Diencephalon (tissue), 1 donor: ENCODE measurements around the gene DEFB131B. TPM values are rescaled to one million over a fixed set of nuclear protein-coding genes. Genes with fewer than 3 reads are reported as not detected.

Experiments
- small RNA-seq: library from RNA; depleted of rRNA; stranded (forward); fragments of <200 nt; gene quantifications from one replicate; pipeline ENCODE3, GENCODE V24; 2014
- total RNA-seq: library from RNA; depleted of rRNA; stranded (reverse); fragments of >200 nt; gene quantifications from one replicate; pipeline ENCODE4 v1.2.3, GENCODE V29; 2014

The DEFB131B gene
- not detected for total RNA-seq

GRCh38 chr11:71878059-71878458 lies at the start of gene DEFB131B:
TSS of gene DEFB131B (plus strand) at chr11:71878453. CDS start at chr11:71878453, 0 bp downstream.

GRCh38 chr11:71832811-71833210 lies 45.4 kb upstream of the DEFB131B start, which contains the start of gene DEFB108B:
TSS of gene DEFB108B (plus strand) at chr11:71833200. CDS start at chr11:71833200, 0 bp downstream.

GRCh38 chr11:71927820-71928736 lies 49.8 kb downstream of the DEFB131B start, which contains the start of gene XNDC1N:
TSS of gene XNDC1N (minus strand) at chr11:71928594. CDS start at chr11:71923353, 5,241 bp downstream.

GRCh38 chr11:71928737-71929443 lies 50.6 kb downstream of the DEFB131B start, which contains the start of gene RNF121:
TSS of gene RNF121 (plus strand) at chr11:71929046. CDS start at chr11:71929062, 16 bp downstream.

Small RNAs within 50 kb of the gene (small RNA-seq; reads per million reads assigned to genes)
- gene RNA5SP342: not detected

Other genes starting within 250 kb of the DEFB131B start
- gene DEFB108B, start 45.3 kb upstream of the DEFB131B start, total RNA-seq: not detected
- gene XNDC1N, start 50.1 kb downstream of the DEFB131B start, total RNA-seq: 13.6 TPM
- 27.5 TPM for gene RNF121, start 50.6 kb downstream of the DEFB131B start, total RNA-seq
- gene IL18BP, start 120.5 kb downstream of the DEFB131B start, total RNA-seq: 2.8 TPM
- gene NUMA1, start 202.1 kb downstream of the DEFB131B start, total RNA-seq: 144 TPM
- gene LRRC51, start 202.4 kb downstream of the DEFB131B start, total RNA-seq: 18.7 TPM
- gene LAMTOR1, start 224.8 kb downstream of the DEFB131B start, total RNA-seq: 60.0 TPM
- gene TOMT, start 227.5 kb downstream of the DEFB131B start, total RNA-seq: not detected
- gene ANAPC15, start 234.2 kb downstream of the DEFB131B start, total RNA-seq: 15.5 TPM